ENCODE measurements around the gene PARD3.

DNA sequence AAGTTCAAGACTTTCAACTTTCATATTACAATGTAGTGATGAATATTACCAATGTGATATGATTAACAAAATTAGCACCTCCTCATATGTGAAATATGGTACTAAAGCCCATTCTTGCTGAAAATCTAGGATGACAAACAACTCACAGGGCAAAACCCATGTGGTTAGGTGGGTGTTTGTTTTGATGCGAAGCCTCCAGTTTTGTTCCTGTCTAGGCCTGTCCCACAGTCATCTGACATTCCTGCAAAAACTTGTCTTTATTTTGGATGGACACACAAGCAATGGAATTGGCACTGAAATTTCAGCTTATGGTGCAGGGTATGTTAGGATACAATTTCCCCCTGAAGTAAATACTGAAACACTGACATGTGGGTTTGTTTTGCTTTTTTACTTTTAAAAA is 95.3 kb downstream of the PARD3 start:
- TF ChIP-seq, protein P1, sequence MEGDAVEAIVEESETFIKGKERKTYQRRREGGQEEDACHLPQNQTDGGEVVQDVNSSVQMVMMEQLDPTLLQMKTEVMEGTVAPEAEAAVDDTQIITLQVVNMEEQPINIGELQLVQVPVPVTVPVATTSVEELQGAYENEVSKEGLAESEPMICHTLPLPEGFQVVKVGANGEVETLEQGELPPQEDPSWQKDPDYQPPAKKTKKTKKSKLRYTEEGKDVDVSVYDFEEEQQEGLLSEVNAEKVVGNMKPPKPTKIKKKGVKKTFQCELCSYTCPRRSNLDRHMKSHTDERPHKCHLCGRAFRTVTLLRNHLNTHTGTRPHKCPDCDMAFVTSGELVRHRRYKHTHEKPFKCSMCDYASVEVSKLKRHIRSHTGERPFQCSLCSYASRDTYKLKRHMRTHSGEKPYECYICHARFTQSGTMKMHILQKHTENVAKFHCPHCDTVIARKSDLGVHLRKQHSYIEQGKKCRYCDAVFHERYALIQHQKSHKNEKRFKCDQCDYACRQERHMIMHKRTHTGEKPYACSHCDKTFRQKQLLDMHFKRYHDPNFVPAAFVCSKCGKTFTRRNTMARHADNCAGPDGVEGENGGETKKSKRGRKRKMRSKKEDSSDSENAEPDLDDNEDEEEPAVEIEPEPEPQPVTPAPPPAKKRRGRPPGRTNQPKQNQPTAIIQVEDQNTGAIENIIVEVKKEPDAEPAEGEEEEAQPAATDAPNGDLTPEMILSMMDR (IDR thresholded peaks at IDR 0.05) = no peak
- no peak for TF ChIP-seq POLR2A (IDR thresholded peaks at IDR 0.05)
- no peak for TF ChIP-seq EP300 (IDR thresholded peaks at IDR 0.05)
- no peak for TF ChIP-seq POLR2AphosphoS5 (IDR thresholded peaks at IDR 0.05)
